H54 (cell line): ENCODE measurements around the gene CLCN2.
A peak's percentile ranks its signal among the peaks of the same experiment; 100 is the strongest.

Experiments used
- DNase-seq: peaks from one replicate; pipeline ENCODE4 v3.0.0; 2011; ENCODE audit warnings: low spot score, mixed read lengths; ENCODE audit not compliant: insufficient read length
- FAIRE-seq: peaks from 3 replicates; lab custom pipeline; 2011; peaks lifted over from hg19 to GRCh38; lab: Jason Lieb, UNC
- POLR2A ChIP-seq: IDR thresholded peaks from 2 replicates; pipeline ENCODE4 v1.6.1; 2011; ENCODE audit warnings: low read depth, mild to moderate bottlenecking, low read length

Gene CLCN2

DNA sequence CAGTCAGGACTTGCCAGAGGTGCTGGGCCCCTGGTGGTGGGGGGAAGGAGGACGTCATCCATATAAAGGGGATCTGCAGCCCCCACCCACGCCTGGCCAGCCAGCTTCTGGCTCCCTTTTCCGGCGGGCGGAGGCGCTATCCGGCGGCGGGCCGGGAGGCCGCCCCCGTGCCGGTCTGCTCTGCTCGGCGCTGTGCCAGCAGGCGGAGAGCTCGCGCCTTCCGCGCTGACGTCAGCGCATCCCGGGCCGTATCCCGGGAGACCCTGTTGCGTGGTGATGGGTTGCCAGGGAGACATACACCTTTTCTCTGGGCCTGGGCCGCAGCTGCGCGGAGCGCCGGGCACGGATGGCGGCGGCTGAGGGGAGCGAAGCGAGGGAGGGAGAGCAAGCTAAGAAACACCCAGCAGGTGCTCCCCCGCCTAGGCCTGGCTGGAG, 22.9 kb downstream of the CLCN2 start:
- TF ChIP-seq POLR2A: no peak
- no peak for DNase-seq
- FAIRE-seq: no peak

GRCh38 chr3:184337981-184338380, 23.4 kb downstream of the CLCN2 start:
- TF ChIP-seq POLR2A: no peak
- FAIRE-seq (no peak), DNase-seq (no peak)

- no peak for TF ChIP-seq POLR2A
- FAIRE-seq (no peak), DNase-seq (no peak)
Measured at GRCh38 chr3:184337399-184337714, 24.0 kb downstream of the CLCN2 start, which contains the start of gene FAM131A. Gene FAM131A, plus strand, starts transcription at chr3:184337600. Its CDS starts 31 bp downstream, at chr3:184337631.

DNA sequence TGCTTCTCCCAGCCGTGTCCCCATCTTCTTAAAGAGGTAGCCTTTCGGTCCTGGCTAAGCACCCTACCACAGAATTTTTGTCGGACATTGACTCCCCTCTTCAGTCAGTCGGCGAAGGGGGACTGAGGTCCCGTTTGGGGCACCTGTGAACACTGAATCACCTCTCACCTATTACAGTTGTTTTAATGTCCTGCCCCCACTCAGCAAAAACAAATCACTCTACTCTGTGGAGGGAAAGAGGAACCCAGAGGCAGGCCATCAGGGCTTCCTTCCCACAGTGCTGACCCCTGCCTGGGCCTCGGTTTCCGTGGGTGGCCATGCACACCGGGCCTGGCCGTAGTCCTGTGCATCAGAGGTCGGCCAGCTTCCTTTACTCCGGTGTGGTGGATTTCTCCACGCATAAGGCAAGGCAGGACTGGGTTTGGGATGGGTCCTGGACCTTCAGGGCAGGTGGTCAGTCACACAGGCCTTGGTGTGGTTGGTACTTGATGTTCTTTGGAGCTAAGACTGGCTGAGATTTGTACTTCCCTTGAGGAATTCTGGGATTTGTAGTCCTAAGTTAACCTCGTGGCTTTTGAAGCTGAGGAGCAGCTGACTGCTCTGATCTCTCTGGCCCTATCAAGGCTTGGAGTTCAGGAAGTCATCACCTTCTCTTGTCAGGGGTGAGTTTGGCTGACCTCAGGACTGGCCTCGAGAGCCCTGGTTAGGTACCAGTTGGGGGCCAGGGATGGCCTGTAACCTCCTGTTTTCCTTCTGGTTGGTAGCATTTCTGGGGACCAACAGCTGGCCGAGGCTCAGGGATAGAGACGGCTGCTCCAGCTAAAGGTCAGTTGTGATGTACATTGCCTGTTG, 24.6 kb downstream of the CLCN2 start:
- DNase-seq: no peak
- no peak for TF ChIP-seq POLR2A
- no peak for FAIRE-seq

DNA sequence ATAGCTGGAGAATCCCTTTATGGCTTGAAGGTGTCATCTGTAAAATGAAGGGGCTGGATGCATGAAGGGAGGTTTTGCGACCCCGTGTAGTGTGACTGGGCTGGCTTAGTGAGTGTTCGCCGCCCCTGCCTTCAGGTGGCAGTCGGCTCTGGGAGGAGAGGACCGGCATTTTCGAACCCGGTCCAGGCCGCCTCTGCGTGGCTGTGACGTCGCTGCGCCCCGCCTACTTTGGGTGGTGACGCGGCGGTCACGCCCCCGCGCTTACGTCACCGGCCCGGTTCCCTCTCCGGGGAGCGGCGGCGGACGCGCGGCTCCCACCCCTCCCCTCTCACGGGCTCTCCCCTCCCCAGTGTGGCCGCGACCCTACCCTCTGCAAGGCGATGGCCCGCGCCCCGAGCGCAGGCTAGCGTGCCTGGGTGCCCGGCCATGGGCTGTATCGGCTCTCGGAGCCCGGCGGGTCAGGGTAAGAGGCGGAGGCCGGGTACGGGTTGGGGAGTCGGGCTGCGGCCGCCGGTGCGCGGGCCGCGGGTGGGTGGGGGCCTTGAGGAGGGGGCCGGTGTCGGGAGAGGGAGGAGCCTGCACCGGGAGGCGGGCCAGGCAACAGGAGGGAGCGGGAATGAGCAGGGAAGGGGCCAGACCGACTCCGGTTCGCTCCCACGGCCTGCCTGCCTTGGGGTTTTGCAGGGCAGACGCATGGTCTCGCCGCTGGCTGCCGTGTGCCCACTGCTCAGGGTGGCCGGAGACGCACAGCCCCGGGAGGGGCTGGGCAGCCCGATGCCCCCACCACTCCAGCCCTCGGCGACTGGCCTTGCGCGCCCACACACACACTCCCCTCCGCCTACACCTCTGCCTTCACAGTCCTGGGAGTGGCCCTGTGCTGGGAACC, 25.5 kb downstream of the CLCN2 start:
- DNase-seq (peak; percentile 80), FAIRE-seq (no peak)
- peak; percentile 37; the same call in 1 of the 2 replicates for TF ChIP-seq POLR2A

DNA sequence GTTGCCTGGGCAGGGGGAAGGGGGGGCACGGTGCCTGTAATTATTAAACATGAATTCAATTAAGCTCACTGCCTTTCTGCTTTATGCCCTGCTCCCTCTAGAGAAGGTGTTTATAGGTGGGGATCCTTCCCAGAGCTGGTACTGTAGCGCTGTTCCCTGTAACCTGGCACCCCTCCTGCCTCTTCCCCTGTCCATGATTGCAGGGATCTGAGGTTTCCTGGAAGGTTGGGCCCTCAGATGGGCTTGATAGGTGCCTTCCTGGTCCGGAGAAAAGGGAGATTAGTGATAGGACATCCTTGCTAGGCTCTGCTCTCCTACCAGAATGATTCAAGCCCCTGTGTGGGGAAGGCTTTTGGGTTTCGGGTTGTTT, 26.1 kb downstream of the CLCN2 start:
- FAIRE-seq: no peak
- no peak for TF ChIP-seq POLR2A
- DNase-seq: no peak

DNA sequence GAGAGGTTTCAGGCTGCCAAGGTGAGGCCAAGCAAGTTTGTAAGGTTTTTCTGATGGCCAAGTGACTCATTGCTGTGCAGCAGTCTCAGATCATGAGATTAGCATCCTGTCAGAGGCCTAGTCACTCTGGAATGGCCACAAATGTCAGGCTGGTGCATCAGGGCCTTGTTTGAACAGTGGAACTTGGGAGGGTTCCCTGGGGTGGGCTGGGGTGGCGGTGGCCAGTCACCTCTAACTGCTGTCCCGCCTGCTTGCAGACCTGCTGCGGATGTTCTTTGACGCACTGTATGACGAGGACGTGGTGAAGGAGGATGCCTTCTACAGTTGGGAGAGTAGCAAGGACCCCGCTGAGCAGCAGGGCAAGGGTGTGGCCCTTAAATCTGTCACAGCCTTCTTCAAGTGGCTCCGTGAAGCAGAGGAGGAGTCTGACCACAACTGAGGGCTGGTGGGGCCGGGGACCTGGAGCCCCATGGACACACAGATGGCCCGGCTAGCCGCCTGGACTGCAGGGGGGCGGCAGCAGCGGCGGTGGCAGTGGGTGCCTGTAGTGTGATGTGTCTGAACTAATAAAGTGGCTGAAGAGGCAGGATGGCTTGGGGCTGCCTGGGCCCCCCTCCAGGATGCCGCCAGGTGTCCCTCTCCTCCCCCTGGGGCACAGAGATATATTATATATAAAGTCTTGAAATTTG, 26.8 kb downstream of the CLCN2 start:
- FAIRE-seq (peak; percentile 62), DNase-seq (peak; percentile 84)
- no peak for TF ChIP-seq POLR2A

- FAIRE-seq: no peak
- DNase-seq: no peak
- no peak for TF ChIP-seq POLR2A
Measured at GRCh38 chr3:184333700-184334099, 27.7 kb downstream of the CLCN2 start.

DNA sequence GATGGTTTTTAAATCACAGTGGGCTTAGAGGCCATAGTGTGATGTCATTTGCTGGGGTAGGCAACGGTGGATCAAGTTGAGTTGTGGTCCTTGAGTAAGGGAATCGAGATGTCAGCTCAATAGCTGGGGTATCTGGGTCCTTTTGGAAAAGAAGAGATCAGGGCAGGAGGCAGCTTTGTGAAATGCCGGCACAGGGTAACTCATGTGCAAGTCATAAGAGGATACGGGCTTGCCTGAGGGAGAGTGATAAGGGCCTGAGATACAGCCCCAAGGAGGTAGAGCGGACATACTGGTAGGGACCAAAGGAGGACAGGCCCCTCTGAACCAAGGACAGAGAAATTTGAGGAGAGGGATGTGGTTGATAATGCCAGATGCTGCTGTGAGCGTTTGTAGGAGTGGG, 28.2 kb downstream of the CLCN2 start:
- TF ChIP-seq POLR2A: no peak
- DNase-seq (no peak), FAIRE-seq (no peak)

- no peak for TF ChIP-seq POLR2A
- FAIRE-seq (peak; percentile 88), DNase-seq (peak; percentile 88)
Measured at GRCh38 chr3:184332370-184333090, 28.9 kb downstream of the CLCN2 start.

DNA sequence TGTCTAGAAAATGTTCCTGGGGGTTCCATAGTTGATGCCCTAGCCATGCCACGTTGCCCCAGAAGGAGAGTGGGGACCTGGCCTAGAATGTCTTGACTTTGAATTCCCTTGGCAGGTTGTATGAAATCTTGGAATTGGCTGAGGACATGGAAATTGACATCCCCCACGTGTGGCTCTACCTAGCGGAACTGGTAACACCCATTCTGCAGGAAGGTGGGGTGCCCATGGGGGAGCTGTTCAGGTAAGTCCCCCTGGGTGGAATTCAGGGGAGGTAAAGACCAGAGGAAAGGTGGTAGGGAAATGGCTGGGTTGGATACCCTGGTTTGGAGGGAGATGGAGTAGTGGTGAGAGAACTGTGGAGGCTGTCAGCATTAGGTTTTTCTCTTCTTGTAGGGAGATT, 32.9 kb downstream of the CLCN2 start:
- no peak for TF ChIP-seq POLR2A
- FAIRE-seq (no peak), DNase-seq (no peak)

- no peak for FAIRE-seq
- TF ChIP-seq POLR2A: no peak
- no peak for DNase-seq
Measured at GRCh38 chr3:184327171-184327570, 34.2 kb downstream of the CLCN2 start.

GRCh38 chr3:184325715-184326369, 35.6 kb downstream of the CLCN2 start:
- FAIRE-seq (no peak), DNase-seq (no peak)

More at GRCh38 chr3:184325715-184326369, 35.6 kb downstream of the CLCN2 start:
- TF ChIP-seq POLR2A: no peak
